H9 (cell line): Measurements from ENCODE around the gene IGSF3. TPM values are rescaled to one million over a fixed set of nuclear protein-coding genes. Genes with fewer than 3 reads are reported as not detected.
A peak's percentile ranks its signal among the peaks of the same experiment; 100 is the strongest.
"Not testable (repeated sequence)": the region's sequence is repeated elsewhere in the genome, so short reads cannot be mapped to it uniquely, and the experiment has no call there.

ENCODE experiments used
- DNase-seq: peaks from one replicate; pipeline ENCODE4 v3.0.0-alpha.2; 2017
- H2AFZ ChIP-seq: one replicate; pipeline ENCODE4 v1.6.1; 2013; ENCODE audit warnings: mild to moderate bottlenecking, low read length, control low read depth, moderate library complexity
- H2AK5ac ChIP-seq: 2 replicates; pipeline ENCODE4 v1.6.1; 2013; ENCODE audit warnings: low read length, control low read depth, mixed read lengths; ENCODE audit not compliant: insufficient read length
- H2BK120ac ChIP-seq: one replicate; pipeline ENCODE4 v1.6.1; 2013; ENCODE audit warnings: low read depth, mild to moderate bottlenecking, low read length, control low read depth, inconsistent platforms; ENCODE audit not compliant: poor library complexity, severe bottlenecking
- H2BK12ac ChIP-seq: 2 replicates; pipeline ENCODE4 v1.6.1; 2013; ENCODE audit warnings: low read length, control low read depth, mixed read lengths, low read depth; ENCODE audit not compliant: insufficient read length
- H2BK15ac ChIP-seq: 2 replicates; pipeline ENCODE4 v1.6.1; 2013; ENCODE audit warnings: low read depth, low read length, control low read depth
- H2BK20ac ChIP-seq: one replicate; pipeline ENCODE4 v1.6.1; 2013; ENCODE audit warnings: low read depth, mild to moderate bottlenecking, low read length, control low read depth, inconsistent platforms; ENCODE audit not compliant: poor library complexity, severe bottlenecking
- H2BK5ac ChIP-seq: 2 replicates; pipeline ENCODE4 v1.6.1; 2013; ENCODE audit warnings: low read length, control low read depth, mixed read lengths; ENCODE audit not compliant: insufficient read length
- H3K14ac ChIP-seq: 2 replicates; pipeline ENCODE4 v1.6.1; 2013; ENCODE audit warnings: low read length, control low read depth; ENCODE audit not compliant: insufficient read depth
- H3K18ac ChIP-seq: 2 replicates; pipeline ENCODE4 v1.6.1; 2013; ENCODE audit warnings: low read depth, mild to moderate bottlenecking, mixed read lengths, low read length, control low read depth; ENCODE audit not compliant: insufficient read length
- H3K23ac ChIP-seq: 2 replicates; pipeline ENCODE4 v1.6.1; 2013; ENCODE audit warnings: low read length, control low read depth, mixed read lengths, low read depth; ENCODE audit not compliant: insufficient read length
- H3K23me2 ChIP-seq: 2 replicates; pipeline ENCODE4 v1.6.1; 2013; ENCODE audit warnings: low read depth, mild to moderate bottlenecking, mixed read lengths, low read length, control low read depth; ENCODE audit not compliant: insufficient read length, poor library complexity, severe bottlenecking
- H3K27ac ChIP-seq: 2 replicates; pipeline ENCODE4 v1.5.1; 2013; ENCODE audit warnings: low read length, control low read depth, mixed read lengths, low read depth; ENCODE audit not compliant: insufficient read length
- H3K27me3 ChIP-seq: 2 replicates; pipeline ENCODE4 v1.6.1; 2013; ENCODE audit warnings: low read length, control low read depth, inconsistent platforms; ENCODE audit not compliant: insufficient read depth
- H3K4ac ChIP-seq: 2 replicates; pipeline ENCODE4 v1.6.1; 2013; ENCODE audit warnings: low read depth, mild to moderate bottlenecking, control low read depth, inconsistent platforms, low read length, moderate library complexity
- H3K4me1 ChIP-seq: 2 replicates; pipeline ENCODE4 v1.6.1; 2013; ENCODE audit warnings: low read length, control low read depth, inconsistent platforms; ENCODE audit not compliant: insufficient read depth
- H3K4me2 ChIP-seq: 2 replicates; pipeline ENCODE4 v1.6.1; 2013; ENCODE audit warnings: low read length, control low read depth, mixed read lengths; ENCODE audit not compliant: insufficient read length, insufficient read depth
- H3K56ac ChIP-seq: 2 replicates; pipeline ENCODE4 v1.6.1; 2013; ENCODE audit warnings: low read depth, mild to moderate bottlenecking, mixed read lengths, low read length, control low read depth; ENCODE audit not compliant: insufficient read length
- H3K79me1 ChIP-seq: 2 replicates; pipeline ENCODE4 v1.6.1; 2013; ENCODE audit warnings: low read depth, mild to moderate bottlenecking, moderate library complexity, low read length, control low read depth, inconsistent platforms; ENCODE audit not compliant: insufficient read depth, poor library complexity, severe bottlenecking
- H3K79me2 ChIP-seq: 2 replicates; pipeline ENCODE4 v1.6.1; 2013; ENCODE audit warnings: low read length, control low read depth, inconsistent platforms; ENCODE audit not compliant: insufficient read depth
- H3K9ac ChIP-seq: 2 replicates; pipeline ENCODE4 v1.6.1; 2013; ENCODE audit warnings: low read length, control low read depth, mixed read lengths; ENCODE audit not compliant: insufficient read length; ENCODE audit errors: extremely low read depth
- H3K9me3 ChIP-seq: one replicate; pipeline ENCODE4 v1.6.1; 2013; ENCODE audit warnings: low read depth, low read length, inconsistent platforms; ENCODE audit not compliant: control insufficient read depth
- H3T11ph ChIP-seq: one replicate; pipeline ENCODE4 v1.6.1; 2013; ENCODE audit warnings: mild to moderate bottlenecking, low read length, control low read depth, inconsistent platforms
- H4K20me1 ChIP-seq: one replicate; pipeline ENCODE4 v1.6.1; 2013; ENCODE audit not compliant: control insufficient read depth, insufficient read length, insufficient read depth
- H4K5ac ChIP-seq: 2 replicates; pipeline ENCODE4 v1.6.1; 2013; ENCODE audit warnings: low read depth, mild to moderate bottlenecking, mixed read lengths, low read length, control low read depth; ENCODE audit not compliant: insufficient read length
- H4K8ac ChIP-seq: replicated peaks from 2 replicates; pipeline ENCODE4 v1.6.1; 2013; ENCODE audit warnings: low read length, control low read depth, mixed read lengths, low read depth; ENCODE audit not compliant: insufficient read length
- H4K91ac ChIP-seq: 2 replicates; pipeline ENCODE4 v1.6.1; 2013; ENCODE audit warnings: low read depth, mild to moderate bottlenecking, moderate library complexity, mixed read lengths, low read length, control low read depth; ENCODE audit not compliant: insufficient read length
- H3K27ac Mint-ChIP-seq, 3 experiments: 2 replicates in 2 of 3; 3 replicates in 1 of 3; pipeline ENCODE4 v1.8.0; 2020 to 2021; ENCODE audit warnings: mixed read lengths in 3 of 3, mild to moderate bottlenecking in 1 of 3, moderate library complexity in 1 of 3
- H3K27me3 Mint-ChIP-seq: 2 replicates; pipeline ENCODE4 v1.8.0; 2021; ENCODE audit warnings: low read depth, mild to moderate bottlenecking, moderate library complexity, mixed read lengths
- H3K36me3 Mint-ChIP-seq, 3 experiments: 2 replicates in 2 of 3; 3 replicates in 1 of 3; pipeline ENCODE4 v1.8.0; 2020 to 2021; ENCODE audit warnings: low read depth in 3 of 3, mixed read lengths in 3 of 3; ENCODE audit not compliant: insufficient read depth in 1 of 3
- H3K4me1 Mint-ChIP-seq, 2 experiments: 2 replicates each; pipeline ENCODE4 v1.8.0; 2020; ENCODE audit warnings: mixed read lengths in 2 of 2
- H3K4me3 Mint-ChIP-seq, 2 experiments: 2 replicates in 1 of 2; 3 replicates in 1 of 2; pipeline ENCODE4 v1.8.0; 2020 to 2021; ENCODE audit warnings: mild to moderate bottlenecking in 2 of 2, mixed read lengths in 2 of 2, moderate library complexity in 1 of 2
- H3K9me3 Mint-ChIP-seq, 2 experiments: 2 replicates in 1 of 2; 3 replicates in 1 of 2; pipeline ENCODE4 v1.8.0; 2020; ENCODE audit warnings: mild to moderate bottlenecking in 2 of 2, mixed read lengths in 2 of 2, moderate library complexity in 1 of 2
- WGBS: extraction: QIAGEN DNeasy Blood & Tissue Kit; methylation state at CpG from one replicate; pipeline ENCODE4 v1.1.7; 2013; ENCODE audit warnings: missing lambda C conversion rate, low lambda C conversion rate, mixed read lengths; ENCODE audit not compliant: insufficient read length; ENCODE audit errors: extremely low coverage; 5-methylcytosine and 5-hydroxymethylcytosine counted together
- total RNA-seq: library from RNA; stranded (reverse); gene quantifications from 2 replicates; pipeline ENCODE4 v1.2.1, GENCODE V29; 2021

Gene IGSF3
- total RNA-seq, 1 experiment from 2014 or later: 19.1 TPM

GRCh38 chr1:116626915-116627314 lies 40.6 kb downstream of the IGSF3 start:
- H3K4me3 Mint-ChIP-seq, H3K9me3 Mint-ChIP-seq, H2AFZ ChIP-seq, H4K91ac ChIP-seq, H3K23ac ChIP-seq, H4K5ac ChIP-seq, H3K27me3 Mint-ChIP-seq, H3T11ph ChIP-seq, H3K9me3 ChIP-seq, H3K4ac ChIP-seq, H3K14ac ChIP-seq, H3K9ac ChIP-seq, H2BK120ac ChIP-seq, H3K18ac ChIP-seq, H4K8ac ChIP-seq, H3K23me2 ChIP-seq, H3K79me2 ChIP-seq, H2BK20ac ChIP-seq, H4K20me1 ChIP-seq, H3K27ac ChIP-seq, H3K4me1 ChIP-seq, H3K79me1 ChIP-seq, H3K27me3 ChIP-seq, H2AK5ac ChIP-seq, H2BK12ac ChIP-seq, DNase-seq, H2BK5ac ChIP-seq, H2BK15ac ChIP-seq, H3K4me2 ChIP-seq, H3K56ac ChIP-seq, H3K36me3 Mint-ChIP-seq: not testable (repeated sequence)
- Mint-ChIP-seq H3K4me1 (peaks cover 41 to 57% of the 10 kb centered on the region in 2 experiments), H3K27ac (peak overlapping the region in 1 of 3 experiments; percentile 68; a peak in 1 of 7 replicates)
- WGBS: no CpG with 5 or more reads among the region's 7 CpGs

- H3K36me3 Mint-ChIP-seq, H3K9ac ChIP-seq, H3K4me2 ChIP-seq, H3T11ph ChIP-seq, H4K91ac ChIP-seq, H4K5ac ChIP-seq, H2AFZ ChIP-seq, H4K20me1 ChIP-seq, H3K56ac ChIP-seq, DNase-seq, H2BK20ac ChIP-seq, H3K23me2 ChIP-seq, H3K9me3 Mint-ChIP-seq, H2AK5ac ChIP-seq, H3K23ac ChIP-seq, H3K4me1 ChIP-seq, H4K8ac ChIP-seq, H2BK5ac ChIP-seq, H3K18ac ChIP-seq, H2BK15ac ChIP-seq, H3K79me2 ChIP-seq, H3K79me1 ChIP-seq, H2BK12ac ChIP-seq, H3K27me3 Mint-ChIP-seq, H3K9me3 ChIP-seq, H3K14ac ChIP-seq, H2BK120ac ChIP-seq, H3K27me3 ChIP-seq, H3K4me3 Mint-ChIP-seq, H3K4ac ChIP-seq, H3K27ac ChIP-seq: not testable (repeated sequence)
- Mint-ChIP-seq H3K4me1 (peaks cover 41 to 55% of the 10 kb centered on the region in 2 experiments), H3K27ac (peak overlapping the region in 1 of 3 experiments; percentile 4; a peak in 1 of 7 replicates)
- no CpG with 5 or more reads among the region's 5 CpGs for WGBS
Measured at GRCh38 chr1:116625155-116625554, 42.4 kb downstream of the IGSF3 start.
